Measurements from ENCODE around the gene MEF2B. TPM values are rescaled to one million over a fixed set of nuclear protein-coding genes. Genes with fewer than 3 reads are reported as not detected.

MEF2B gene
- total and polyA plus RNA-seq, 4 donors: 0.88 to 3.5 (median 1.7) TPM; not detected in 1

- Histone ChIP-seq H3K27me3 (ENCODE audit: control insufficient read depth, insufficient read depth, low read length) (no peaks in the 10 kb centered on the region), H3K36me3 (ENCODE audit: control insufficient read depth, insufficient read depth, low read length) (peaks cover 22% of the 10 kb centered on the region), H3K4me1 (ENCODE audit: control insufficient read depth, insufficient read depth, low read length) (peaks cover 20% of the 10 kb centered on the region), H3K9me3 (ENCODE audit: control insufficient read depth, insufficient read depth, low read length) (peaks cover 2% of the 10 kb centered on the region), H3K4me3 (ENCODE audit: low read depth, low read length) (no peak overlapping the region), H3K27ac (ENCODE audit: low read depth, low read length) (no peak overlapping the region)
- 14% methylated on average over 13 of the region's 21 CpGs for WGBS (ENCODE audit: insufficient coverage)
- DNase-seq (ENCODE audit: low read depth in 4 of 6, low spot score in 6 of 6): no peak
Measured at GRCh38 chr19:19134687-19135158, 35.3 kb downstream of the MEF2B start.

GRCh38 chr19:19133985-19134384, 36.1 kb downstream of the MEF2B start:
- Histone ChIP-seq H3K4me3 (ENCODE audit: low read depth, low read length) (no peak overlapping the region), H3K27me3 (ENCODE audit: control insufficient read depth, insufficient read depth, low read length) (no peaks in the 10 kb centered on the region), H3K4me1 (ENCODE audit: control insufficient read depth, insufficient read depth, low read length) (peaks cover 20% of the 10 kb centered on the region), H3K36me3 (ENCODE audit: control insufficient read depth, insufficient read depth, low read length) (peaks cover 26% of the 10 kb centered on the region), H3K9me3 (ENCODE audit: control insufficient read depth, insufficient read depth, low read length) (peaks cover 2% of the 10 kb centered on the region), H3K27ac (ENCODE audit: low read depth, low read length) (no peak overlapping the region)
- DNase-seq (ENCODE audit: low read depth in 4 of 6, low spot score in 6 of 6): no peak
- no CpG with 5 or more reads among the region's 6 CpGs for WGBS (ENCODE audit: insufficient coverage)

- no peak for DNase-seq (ENCODE audit: low read depth in 4 of 6, low spot score in 6 of 6)
- Histone ChIP-seq H3K27ac (ENCODE audit: low read depth, low read length) (no peak overlapping the region), H3K4me1 (ENCODE audit: control insufficient read depth, insufficient read depth, low read length) (peaks cover 17% of the 10 kb centered on the region), H3K4me3 (ENCODE audit: low read depth, low read length) (no peak overlapping the region), H3K27me3 (ENCODE audit: control insufficient read depth, insufficient read depth, low read length) (no peaks in the 10 kb centered on the region), H3K9me3 (ENCODE audit: control insufficient read depth, insufficient read depth, low read length) (peaks cover 2% of the 10 kb centered on the region), H3K36me3 (ENCODE audit: control insufficient read depth, insufficient read depth, low read length) (peaks cover 26% of the 10 kb centered on the region)
- WGBS (ENCODE audit: insufficient coverage): 96% methylated on average over 12 of the region's 12 CpGs
Measured at GRCh38 chr19:19132912-19133311, 37.2 kb downstream of the MEF2B start.

- Histone ChIP-seq H3K9me3 (ENCODE audit: control insufficient read depth, insufficient read depth, low read length) (peaks cover 2% of the 10 kb centered on the region), H3K27me3 (ENCODE audit: control insufficient read depth, insufficient read depth, low read length) (no peaks in the 10 kb centered on the region), H3K27ac (ENCODE audit: low read depth, low read length) (no peak overlapping the region), H3K4me3 (ENCODE audit: low read depth, low read length) (no peak overlapping the region), H3K36me3 (ENCODE audit: control insufficient read depth, insufficient read depth, low read length) (peaks cover 26% of the 10 kb centered on the region), H3K4me1 (ENCODE audit: control insufficient read depth, insufficient read depth, low read length) (peaks cover 8% of the 10 kb centered on the region)
- 82% methylated on average over 3 of the region's 3 CpGs for WGBS (ENCODE audit: insufficient coverage)
- no peak for DNase-seq (ENCODE audit: low read depth in 4 of 6, low spot score in 6 of 6)
Measured at GRCh38 chr19:19131989-19132388, 38.1 kb downstream of the MEF2B start.

- 96% methylated on average over 3 of the region's 6 CpGs for WGBS (ENCODE audit: insufficient coverage)
- DNase-seq (ENCODE audit: low read depth in 4 of 6, low spot score in 6 of 6): no peak
Measured at GRCh38 chr19:19126102-19126501, 44.0 kb downstream of the MEF2B start.

GRCh38 chr19:19123386-19123785, 46.7 kb downstream of the MEF2B start:
- Histone ChIP-seq H3K36me3 (ENCODE audit: control insufficient read depth, insufficient read depth, low read length) (peaks cover 36% of the 10 kb centered on the region), H3K27ac (ENCODE audit: low read depth, low read length) (no peak overlapping the region), H3K4me1 (ENCODE audit: control insufficient read depth, insufficient read depth, low read length) (peaks cover 15% of the 10 kb centered on the region), H3K27me3 (ENCODE audit: control insufficient read depth, insufficient read depth, low read length) (no peaks in the 10 kb centered on the region), H3K9me3 (ENCODE audit: control insufficient read depth, insufficient read depth, low read length) (no peaks in the 10 kb centered on the region), H3K4me3 (ENCODE audit: low read depth, low read length) (no peak overlapping the region)
- DNase-seq (ENCODE audit: low read depth in 4 of 6, low spot score in 6 of 6): no peak

More at GRCh38 chr19:19126102-19126501, 44.0 kb downstream of the MEF2B start:
- Histone ChIP-seq H3K36me3 (ENCODE audit: control insufficient read depth, insufficient read depth, low read length) (peaks cover 20% of the 10 kb centered on the region), H3K4me3 (ENCODE audit: low read depth, low read length) (no peak overlapping the region), H3K27me3 (ENCODE audit: control insufficient read depth, insufficient read depth, low read length) (no peaks in the 10 kb centered on the region), H3K27ac (ENCODE audit: low read depth, low read length) (no peak overlapping the region), H3K4me1 (ENCODE audit: control insufficient read depth, insufficient read depth, low read length) (no peaks in the 10 kb centered on the region), H3K9me3 (ENCODE audit: control insufficient read depth, insufficient read depth, low read length) (no peaks in the 10 kb centered on the region)

- DNase-seq (ENCODE audit: low read depth in 4 of 6, low spot score in 6 of 6): no peak
- Histone ChIP-seq H3K36me3 (ENCODE audit: control insufficient read depth, insufficient read depth, low read length) (peaks cover 37% of the 10 kb centered on the region), H3K4me3 (ENCODE audit: low read depth, low read length) (no peak overlapping the region), H3K27me3 (ENCODE audit: control insufficient read depth, insufficient read depth, low read length) (no peaks in the 10 kb centered on the region), H3K9me3 (ENCODE audit: control insufficient read depth, insufficient read depth, low read length) (no peaks in the 10 kb centered on the region), H3K4me1 (ENCODE audit: control insufficient read depth, insufficient read depth, low read length) (peaks cover 15% of the 10 kb centered on the region), H3K27ac (ENCODE audit: low read depth, low read length) (no peak overlapping the region)
- no CpG with 5 or more reads among the region's 1 CpG for WGBS (ENCODE audit: insufficient coverage)
Measured at GRCh38 chr19:19122902-19123301, 47.2 kb downstream of the MEF2B start.

- Histone ChIP-seq H3K27me3 (ENCODE audit: control insufficient read depth, insufficient read depth, low read length) (no peaks in the 10 kb centered on the region), H3K4me3 (ENCODE audit: low read depth, low read length) (no peak overlapping the region), H3K36me3 (ENCODE audit: control insufficient read depth, insufficient read depth, low read length) (peaks cover 37% of the 10 kb centered on the region), H3K9me3 (ENCODE audit: control insufficient read depth, insufficient read depth, low read length) (no peaks in the 10 kb centered on the region), H3K27ac (ENCODE audit: low read depth, low read length) (no peak overlapping the region), H3K4me1 (ENCODE audit: control insufficient read depth, insufficient read depth, low read length) (peaks cover 15% of the 10 kb centered on the region)
- WGBS (ENCODE audit: insufficient coverage): 90% methylated on average over 10 of the region's 10 CpGs
- DNase-seq (ENCODE audit: low read depth in 4 of 6, low spot score in 6 of 6): no peak
Measured at GRCh38 chr19:19121371-19121770, 48.7 kb downstream of the MEF2B start.

- WGBS (ENCODE audit: insufficient coverage): 51% methylated on average over 33 of the region's 39 CpGs
- DNase-seq (ENCODE audit: low read depth in 4 of 6, low spot score in 6 of 6): peak in 4 of 6 donors; percentile 57 to 97 (median 78)
- Histone ChIP-seq H3K36me3 (ENCODE audit: control insufficient read depth, insufficient read depth, low read length) (peaks cover 37% of the 10 kb centered on the region), H3K27me3 (ENCODE audit: control insufficient read depth, insufficient read depth, low read length) (no peaks in the 10 kb centered on the region), H3K4me3 (ENCODE audit: low read depth, low read length) (no peak overlapping the region), H3K9me3 (ENCODE audit: control insufficient read depth, insufficient read depth, low read length) (no peaks in the 10 kb centered on the region), H3K27ac (ENCODE audit: low read depth, low read length) (no peak overlapping the region), H3K4me1 (ENCODE audit: control insufficient read depth, insufficient read depth, low read length) (peaks cover 15% of the 10 kb centered on the region)
Measured at GRCh38 chr19:19120308-19121231, 49.5 kb downstream of the MEF2B start.

All from spinal cord (tissue), 10 donors.